ENCODE results near the gene SNRNP48. TPM values are rescaled to one million over a fixed set of nuclear protein-coding genes. Genes with fewer than 3 reads are reported as not detected.

Gene SNRNP48
- total RNA-seq, 2 donors from 2014 or later: 13.9 to 19.5 TPM

- H3K9me3 Mint-ChIP-seq: no peaks in the 10 kb centered on the region
- no peak for DNase-seq
- TF ChIP-seq CTCF (conservative IDR thresholded peaks at IDR 0.05): no peak
- H3K27me3 Mint-ChIP-seq (ENCODE audit: insufficient read depth): no peaks in the 10 kb centered on the region
- peaks cover 2% of the 10 kb centered on the region for H3K4me1 ChIP-seq (ENCODE audit: control insufficient read depth, insufficient read depth, low read length)
- no peak overlapping the region for H3K4me3 ChIP-seq (ENCODE audit: low read length)
- no peak overlapping the region for H3K9ac ChIP-seq (ENCODE audit: extremely low read depth, low read length, poor library complexity, severe bottlenecking)
- no peak overlapping the region for H3K27ac ChIP-seq (ENCODE audit: low read depth, low read length)
- no peaks in the 10 kb centered on the region for H3K27me3 ChIP-seq (ENCODE audit: control insufficient read depth, insufficient read depth, low read length, poor library complexity, severe bottlenecking)
- peaks cover 39% of the 10 kb centered on the region for H3K36me3 Mint-ChIP-seq (ENCODE audit: low read depth)
- H3K27ac Mint-ChIP-seq: peak overlapping the region; percentile 35
- no peaks in the 10 kb centered on the region for H3K9me3 ChIP-seq (ENCODE audit: control insufficient read depth, low read length)
- WGBS, 2 experiments (ENCODE audit: insufficient coverage in 1 of 2, insufficient read length in 1 of 2): 84 to 100% methylated on average over 2 to 5 of the region's 6 CpGs
- peaks cover 42% of the 10 kb centered on the region for H3K36me3 ChIP-seq (ENCODE audit: control insufficient read depth, insufficient read depth, low read length)
- no peak overlapping the region for H3K4me3 Mint-ChIP-seq
- H3K4me1 Mint-ChIP-seq: peaks cover 21% of the 10 kb centered on the region
Measured at GRCh38 chr6:7554533-7555275, 35.3 kb upstream of the SNRNP48 start.

DNA sequence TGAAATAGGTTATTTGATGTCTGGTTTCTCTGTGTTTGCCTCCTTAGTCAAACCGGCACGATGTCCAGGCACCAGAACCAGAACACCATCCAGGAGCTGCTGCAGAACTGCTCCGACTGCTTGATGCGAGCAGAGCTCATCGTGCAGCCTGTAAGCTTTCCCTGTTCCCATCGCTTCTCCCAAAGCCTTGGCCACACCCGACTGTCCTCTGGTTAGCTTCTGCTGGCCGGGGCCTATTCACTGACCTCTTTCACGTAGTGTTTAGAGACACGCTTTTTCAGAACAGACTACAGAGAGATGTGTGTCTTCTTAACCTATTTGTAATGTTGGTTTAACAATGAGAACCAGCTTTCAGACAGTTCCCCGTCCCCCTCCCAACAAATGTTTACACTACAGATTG, 34.3 kb upstream of the SNRNP48 start:
- H3K4me3 Mint-ChIP-seq: no peak overlapping the region

GRCh38 chr6:7556394-7557106, 33.4 kb upstream of the SNRNP48 start:
- no peaks in the 10 kb centered on the region for H3K27me3 ChIP-seq (ENCODE audit: control insufficient read depth, insufficient read depth, low read length, poor library complexity, severe bottlenecking)
- peaks cover 55% of the 10 kb centered on the region for H3K36me3 ChIP-seq (ENCODE audit: control insufficient read depth, insufficient read depth, low read length)
- TF ChIP-seq CTCF (conservative IDR thresholded peaks at IDR 0.05): no peak
- no peak overlapping the region for H3K4me3 Mint-ChIP-seq
- H3K4me1 ChIP-seq (ENCODE audit: control insufficient read depth, insufficient read depth, low read length): peaks cover 3% of the 10 kb centered on the region
- 92 to 98% methylated on average over 7 to 12 of the region's 12 CpGs for WGBS, 2 experiments (ENCODE audit: insufficient coverage in 1 of 2, insufficient read length in 1 of 2)
- no peaks in the 10 kb centered on the region for H3K27me3 Mint-ChIP-seq (ENCODE audit: insufficient read depth)
- no peak for DNase-seq
- H3K9me3 ChIP-seq (ENCODE audit: control insufficient read depth, low read length): no peaks in the 10 kb centered on the region
- no peak overlapping the region for H3K4me3 ChIP-seq (ENCODE audit: low read length)
- peak overlapping the region; percentile 48 for H3K27ac Mint-ChIP-seq
- no peaks in the 10 kb centered on the region for H3K9me3 Mint-ChIP-seq
- H3K4me1 Mint-ChIP-seq: peaks cover 26% of the 10 kb centered on the region
- no peak overlapping the region for H3K27ac ChIP-seq (ENCODE audit: low read depth, low read length)
- H3K36me3 Mint-ChIP-seq (ENCODE audit: low read depth): peaks cover 57% of the 10 kb centered on the region
- H3K9ac ChIP-seq (ENCODE audit: extremely low read depth, low read length, poor library complexity, severe bottlenecking): no peak overlapping the region

More for the DNA sequence above, 34.3 kb upstream of the SNRNP48 start:
- Mint-ChIP-seq H3K27me3 (ENCODE audit: insufficient read depth) (no peaks in the 10 kb centered on the region), H3K9me3 (no peaks in the 10 kb centered on the region), H3K36me3 (ENCODE audit: low read depth) (peaks cover 49% of the 10 kb centered on the region), H3K4me1 (peaks cover 21% of the 10 kb centered on the region), H3K27ac (peak overlapping the region; percentile 6)
- peaks cover 51% of the 10 kb centered on the region for H3K36me3 ChIP-seq (ENCODE audit: control insufficient read depth, insufficient read depth, low read length)
- TF ChIP-seq CTCF (conservative IDR thresholded peaks at IDR 0.05): no peak
- DNase-seq: no peak
- H3K9me3 ChIP-seq (ENCODE audit: control insufficient read depth, low read length): no peaks in the 10 kb centered on the region
- H3K4me1 ChIP-seq (ENCODE audit: control insufficient read depth, insufficient read depth, low read length): peaks cover 2% of the 10 kb centered on the region
- H3K9ac ChIP-seq (ENCODE audit: extremely low read depth, low read length, poor library complexity, severe bottlenecking): no peak overlapping the region
- no peak overlapping the region for H3K4me3 ChIP-seq (ENCODE audit: low read length)
- no peaks in the 10 kb centered on the region for H3K27me3 ChIP-seq (ENCODE audit: control insufficient read depth, insufficient read depth, low read length, poor library complexity, severe bottlenecking)
- WGBS, 2 experiments (ENCODE audit: insufficient coverage in 1 of 2, insufficient read length in 1 of 2): 87 to 95% methylated on average over 6 to 11 of the region's 11 CpGs
- no peak overlapping the region for H3K27ac ChIP-seq (ENCODE audit: low read depth, low read length)
